GM23248 (cell line): ENCODE data around the gene ADCY2.

ENCODE experiments used
- EZH2 ChIP-seq: fragments of 200-600 bp; sonication (generic); IDR thresholded peaks from 2 replicates; pipeline ENCODE4 v1.6.1; 2018; ENCODE audit warnings: antibody characterized with exemption, mild to moderate bottlenecking; ENCODE audit not compliant: insufficient read depth, poor library complexity, severe bottlenecking
- EZH2phosphoT487 ChIP-seq: fragments of 200-600 bp; sonication (generic); IDR thresholded peaks from 2 replicates; pipeline ENCODE4 v1.6.1; 2018; ENCODE audit warnings: antibody characterized with exemption, moderate library complexity, mild to moderate bottlenecking, low read depth; ENCODE audit not compliant: insufficient read depth

GRCh38 chr5:7789567-7789966, 393.6 kb downstream of the ADCY2 start:
- TF ChIP-seq EZH2 (no peak), EZH2phosphoT487 (no peak)
